SK-N-SH (cell line): ENCODE data around the gene VEGFD. TPM values are rescaled to one million over a fixed set of nuclear protein-coding genes. Genes with fewer than 3 reads are reported as not detected.

Experiments
- CTCF ChIA-PET: fragments of 300-600, 350-600 bp; formaldehyde crosslinking; extraction: SDS; loops from one replicate; lab custom pipeline; 2021; lab: Yijun Ruan, JAX
- POLR2A ChIA-PET: fragments of 350-600 bp; sonication (Branson Sonifier 250); formaldehyde crosslinking; extraction: SDS; loops from one replicate; lab custom pipeline; 2020; ENCODE audit warnings: antibody characterized with exemption, inconsistent platforms; lab: Yijun Ruan, JAX
- DNase-seq: peaks from one replicate; pipeline ENCODE4 v3.0.0; 2012
- H2AFZ ChIP-seq: fragments of 200-600 bp; sonication (generic); 2 replicates; pipeline ENCODE4 v1.8.1; 2016; ENCODE audit warnings: antibody characterized with exemption, mild to moderate bottlenecking, low read depth
- H3F3A ChIP-seq: fragments of 200-600 bp; sonication (generic); replicated peaks from 2 replicates; pipeline ENCODE3; 2016; ENCODE audit warnings: antibody characterized with exemption, mild to moderate bottlenecking; ENCODE audit not compliant: insufficient read depth
- H3K27ac ChIP-seq, 2 experiments: fragments of 200-500 bp in 1 of 2; fragments of 200-600 bp in 1 of 2; sonication (Bioruptor generic) in 1 of 2; sonication (generic), shearing (Covaris generic) in 1 of 2; 2 replicates each; pipeline versions ENCODE4 v1.5.1 to v1.6.1; 2014 to 2016; ENCODE audit warnings: low read depth in 2 of 2, inconsistent platforms in 1 of 2, low read length in 1 of 2, mild to moderate bottlenecking in 1 of 2, mixed read lengths in 1 of 2
- H3K27me3 ChIP-seq: fragments of 200-600 bp; sonication (generic), shearing (Covaris generic); 2 replicates; pipeline ENCODE4 v1.6.1; 2016; ENCODE audit warnings: mixed run types; ENCODE audit not compliant: insufficient read depth
- H3K36me3 ChIP-seq, 2 experiments: fragments of 200-500 bp in 1 of 2; fragments of 200-600 bp in 1 of 2; sonication (Bioruptor generic) in 1 of 2; sonication (generic) in 1 of 2; replicated peaks in 1 of 2; 2 replicates each; pipeline versions ENCODE3 to v1.5.1; 2014 to 2016; ENCODE audit warnings: low read length in 1 of 2, mild to moderate bottlenecking in 1 of 2; ENCODE audit not compliant: insufficient read depth in 2 of 2, control insufficient read depth in 1 of 2
- H3K4me1 ChIP-seq, 2 experiments: fragments of 200-500 bp in 1 of 2; fragments of 200-600 bp in 1 of 2; sonication (Bioruptor generic) in 1 of 2; sonication (generic), shearing (Covaris generic) in 1 of 2; 2 replicates each; pipeline versions ENCODE4 v1.5.1 to v1.6.1; 2014 to 2016; ENCODE audit warnings: low read depth in 1 of 2, low read length in 1 of 2, mixed run types in 1 of 2; ENCODE audit not compliant: insufficient read depth in 2 of 2, control insufficient read depth in 1 of 2
- H3K4me2 ChIP-seq: fragments of 200-600 bp; sonication (generic), shearing (Covaris generic); 2 replicates; pipeline ENCODE4 v1.6.1; 2017; ENCODE audit warnings: mixed run types
- H3K4me3 ChIP-seq, 2 experiments: fragments of 200-500 bp in 1 of 2; fragments of 200-600 bp in 1 of 2; sonication (Bioruptor generic) in 1 of 2; sonication (generic), shearing (Covaris generic) in 1 of 2; 2 replicates each; pipeline versions ENCODE4 v1.5.1 to v1.8.1; 2014 to 2016; ENCODE audit warnings: low read depth in 2 of 2, inconsistent platforms in 1 of 2, low read length in 1 of 2, mild to moderate bottlenecking in 1 of 2, mixed read lengths in 1 of 2, moderate library complexity in 1 of 2
- H3K79me2 ChIP-seq: fragments of 200-600 bp; sonication (generic); 2 replicates; pipeline ENCODE4 v1.8.1; 2017; ENCODE audit warnings: mild to moderate bottlenecking; ENCODE audit not compliant: insufficient read depth
- H3K9ac ChIP-seq: fragments of 200-600 bp; sonication (generic); 2 replicates; pipeline ENCODE4 v1.6.1; 2017; ENCODE audit warnings: mixed run types
- H3K9me2 ChIP-seq: fragments of 200-600 bp; sonication (generic); 2 replicates; pipeline ENCODE4 v1.6.1; 2017; ENCODE audit warnings: mixed run types
- H3K9me3 ChIP-seq: fragments of 200-600 bp; sonication (generic); 2 replicates; pipeline ENCODE4 v1.6.1; 2017; ENCODE audit warnings: mixed run types, mild to moderate bottlenecking, moderate library complexity
- H4K20me1 ChIP-seq: fragments of 200-600 bp; sonication (generic); 2 replicates; pipeline ENCODE4 v1.6.1; 2017; ENCODE audit warnings: mild to moderate bottlenecking, mixed run types; ENCODE audit not compliant: insufficient read depth
- CHD2 ChIP-seq: fragments of 150-350 bp; IDR thresholded peaks from 2 replicates; pipeline ENCODE4 v1.6.1; 2018; ENCODE audit warnings: low read length; ENCODE audit not compliant: partially characterized antibody
- CTCF ChIP-seq: fragments of 200-600 bp; sonication (generic); IDR thresholded peaks from 2 replicates; pipeline ENCODE4 v1.6.1; 2017; ENCODE audit warnings: antibody characterized with exemption, mild to moderate bottlenecking, moderate library complexity
- ELF1 ChIP-seq: IDR thresholded peaks from 2 replicates; pipeline ENCODE4 v1.4.0; 2012
- EP300 ChIP-seq, 2 experiments: IDR thresholded peaks; 2 replicates each; pipeline versions ENCODE4 v1.4.0 to v1.6.1; 2012; ENCODE audit warnings: borderline replicate concordance in 1 of 2, low read depth in 1 of 2, low read length in 1 of 2
- EZH2phosphoT487 ChIP-seq: fragments of 200-600 bp; sonication (generic); IDR thresholded peaks from 2 replicates; pipeline ENCODE4 v1.6.1; 2017; ENCODE audit warnings: low read depth, mixed run types, mild to moderate bottlenecking, antibody characterized with exemption, moderate library complexity, borderline replicate concordance
- FOXM1 ChIP-seq: IDR thresholded peaks from 2 replicates; pipeline ENCODE4 v1.4.0; 2012; ENCODE audit warnings: low read depth, mild to moderate bottlenecking
- GATA2 ChIP-seq: sonication (generic); formaldehyde crosslinking; IDR thresholded peaks from 2 replicates; pipeline ENCODE4 v1.5.0; 2020; ENCODE audit warnings: mild to moderate bottlenecking, missing genetic modification reagents
- IRF3 ChIP-seq: fragments of 150-350 bp; IDR thresholded peaks from 2 replicates; pipeline ENCODE4 v1.6.1; 2016; ENCODE audit warnings: mild to moderate bottlenecking, low read depth, low read length
- JUND ChIP-seq: IDR thresholded peaks from 2 replicates; pipeline ENCODE4 v1.4.0; 2012
- MXI1 ChIP-seq: IDR thresholded peaks from 2 replicates; pipeline ENCODE4 v1.6.1; 2012; ENCODE audit warnings: mild to moderate bottlenecking, low read depth, low read length, improper control_type of control experiment
- NRF1 ChIP-seq: IDR thresholded peaks from 2 replicates; pipeline ENCODE4 v1.6.1; 2012; ENCODE audit warnings: low read depth, mild to moderate bottlenecking, low read length
- PBX3 ChIP-seq: IDR thresholded peaks from 2 replicates; pipeline ENCODE4; 2012
- POLR2AphosphoS5 ChIP-seq: IDR thresholded peaks from 2 replicates; pipeline ENCODE4 v1.6.1; 2012; ENCODE audit warnings: low read depth, low read length
- RAD21 ChIP-seq: IDR thresholded peaks from 2 replicates; pipeline ENCODE4 v1.6.1; 2012; ENCODE audit warnings: mild to moderate bottlenecking, low read length
- RCOR1 ChIP-seq: fragments of 150-350 bp; IDR thresholded peaks from 2 replicates; pipeline ENCODE4 v1.6.1; 2017; ENCODE audit warnings: antibody characterized with exemption, low read length
- RFX5 ChIP-seq: IDR thresholded peaks from 2 replicates; pipeline ENCODE4 v1.6.1; 2012; ENCODE audit warnings: mild to moderate bottlenecking, improper control_type of control experiment, low read length
- SIN3A ChIP-seq: IDR thresholded peaks from 2 replicates; pipeline ENCODE4 v1.6.1; 2012; ENCODE audit warnings: low read depth, mild to moderate bottlenecking, low read length, moderate library complexity, borderline replicate concordance
- SMC3 ChIP-seq: IDR thresholded peaks from 2 replicates; pipeline ENCODE4 v1.6.1; 2012; ENCODE audit warnings: low read depth, low read length, improper control_type of control experiment
- TAF1 ChIP-seq: IDR thresholded peaks from 2 replicates; pipeline ENCODE4 v1.6.1; 2012; ENCODE audit warnings: low read depth, mild to moderate bottlenecking, low read length, moderate library complexity, borderline replicate concordance
- TCF12 ChIP-seq: IDR thresholded peaks from 2 replicates; pipeline ENCODE4 v1.4.0; 2012
- TEAD4 ChIP-seq: IDR thresholded peaks from 2 replicates; pipeline ENCODE4 v1.4.0; 2012; ENCODE audit warnings: mild to moderate bottlenecking, borderline replicate concordance; ENCODE audit not compliant: insufficient read depth
- YY1 ChIP-seq: IDR thresholded peaks from 2 replicates; pipeline ENCODE4 v1.4.0; 2012; ENCODE audit warnings: low read depth, mild to moderate bottlenecking
- ZBTB33 ChIP-seq: IDR thresholded peaks from 2 replicates; pipeline ENCODE4 v1.4.0; 2012; ENCODE audit warnings: low read depth, borderline replicate concordance
- WGBS: methylation state at CpG from one replicate; pipeline ENCODE4 v1.1.6; 2017; ENCODE audit warnings: low lambda C conversion rate; 5-methylcytosine and 5-hydroxymethylcytosine counted together
- polyA plus RNA-seq, 3 experiments: library from polyadenylated mRNA; depleted of rRNA; stranded (reverse); fragments of >200 nt; gene quantifications; 2 replicates each; pipeline ENCODE4 v1.2.3, GENCODE V29; 2012

Gene VEGFD
- polyA plus RNA-seq, 1 of the 3 experiments (the other 2 are of a cell fraction): 5.3 TPM

GRCh38 chrX:15366506-15367352 is 17.5 kb downstream of the VEGFD start:
- Histone ChIP-seq H3K27me3 (no peaks in the 10 kb centered on the region), H3K4me3 (no peak overlapping the region), H3F3A (no peaks in the 10 kb centered on the region), H3K9me2 (no peaks in the 10 kb centered on the region), H3K4me1 (no peaks in the 10 kb centered on the region; a peak in 1 of 4 replicates), H4K20me1 (no peaks in the 10 kb centered on the region), H3K79me2 (no peaks in the 10 kb centered on the region), H3K9me3 (no peaks in the 10 kb centered on the region), H3K4me2 (no peak overlapping the region), H3K36me3 (no peaks in the 10 kb centered on the region), H3K9ac (no peak overlapping the region), H2AFZ (no peak overlapping the region), H3K27ac (peak overlapping the region in 1 of 2 experiments; percentile 77; a peak in 2 of 4 replicates)
- peak; percentile 45 for DNase-seq
- ChIA-PET CTCF (interaction anchor here (0.7 to 2.8 kb wide), 8 partner anchors 14 to 1461 kb away, joined by 3 to 17 read pairs (median 4); no protein-coding TSS in a partner anchor), POLR2A (interaction anchor here (0.9 to 1.3 kb wide), 3 partner anchors 17 to 52 kb away, joined by 4 to 7 read pairs (median 4); no protein-coding TSS in a partner anchor)
- no peak for TF ChIP-seq JUND
- no peak for TF ChIP-seq PBX3
- TF ChIP-seq RFX5: no peak
- peak; percentile 84 for TF ChIP-seq GATA2
- TF ChIP-seq FOXM1: no peak
- TF ChIP-seq CHD2: no peak
- no peak for TF ChIP-seq POLR2AphosphoS5
- no peak for TF ChIP-seq SMC3
- TF ChIP-seq SIN3A: no peak
- no peak for TF ChIP-seq TAF1
- TF ChIP-seq TEAD4: no peak
- no peak for TF ChIP-seq CTCF
- TF ChIP-seq YY1: no peak
- TF ChIP-seq MXI1: no peak
- TF ChIP-seq RAD21: no peak
- TF ChIP-seq ZBTB33: no peak
- no peak for TF ChIP-seq IRF3
- peak in 1 of 2 experiments; percentile 86; a peak in 2 of 4 replicates for TF ChIP-seq EP300 (IDR thresholded peaks at IDR 0.05; ENCODE audit: borderline replicate concordance in 1 of 2, low read depth in 1 of 2, low read length in 1 of 2)
- TF ChIP-seq TCF12: peak; percentile 8; the same call in 1 of the 2 replicates
- no peak for TF ChIP-seq EZH2phosphoT487
- no peak for TF ChIP-seq ELF1
- TF ChIP-seq RCOR1: no peak
- no peak for TF ChIP-seq NRF1
- 55% methylated on average over 9 of the region's 9 CpGs for WGBS
